Prostate gland (tissue), 2 donors: ENCODE measurements around the gene TMCC1.

ENCODE experiments used
- POLR2A ChIP-seq: fragments of 450-650 bp; IDR thresholded peaks from one replicate; pipeline ENCODE4 v1.6.1; 2016; ENCODE audit warnings: antibody characterized with exemption, mild to moderate bottlenecking
- TF ChIP-seq, protein P1 (sequence below), 4 experiments: fragments of 200-600 bp in 2 of 4; fragments of 450-650 bp in 2 of 4; sonication (generic) in 2 of 4; IDR thresholded peaks; 1 replicate in 3 of 4; 2 replicates in 1 of 4; pipeline ENCODE4 v1.5.1; 2016 to 2019; ENCODE audit warnings: antibody characterized with exemption in 4 of 4, mild to moderate bottlenecking in 2 of 4, moderate library complexity in 2 of 4

DNA sequence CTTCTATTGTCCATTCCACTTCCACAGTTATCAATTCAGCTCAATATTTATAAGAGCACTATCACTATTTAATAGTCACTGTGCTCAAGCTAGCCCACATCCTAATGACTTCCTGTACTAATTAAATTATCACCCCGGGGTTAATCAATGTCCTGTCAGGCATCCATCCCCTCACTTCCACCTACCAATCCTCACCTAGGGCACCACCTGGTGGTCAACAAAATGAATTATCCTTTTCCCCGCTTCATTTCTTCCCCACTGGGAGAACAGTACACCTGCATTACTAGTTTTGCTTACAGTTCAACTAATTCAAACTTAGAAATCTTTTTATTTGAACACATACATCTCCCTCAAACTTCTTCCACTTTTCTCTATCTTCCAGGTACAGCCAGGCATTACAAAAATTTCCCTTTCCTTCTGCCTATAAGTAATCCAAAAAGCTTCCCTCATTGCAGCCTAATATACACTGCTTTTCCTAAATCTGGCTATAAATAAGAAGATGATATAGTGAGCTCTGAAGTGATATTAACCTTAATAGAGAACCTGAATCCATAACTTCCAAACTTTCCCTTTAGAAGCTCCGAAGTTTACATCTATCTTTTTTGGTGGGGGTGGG is 68.5 kb downstream of the TMCC1 start:
- TF ChIP-seq, protein P1, sequence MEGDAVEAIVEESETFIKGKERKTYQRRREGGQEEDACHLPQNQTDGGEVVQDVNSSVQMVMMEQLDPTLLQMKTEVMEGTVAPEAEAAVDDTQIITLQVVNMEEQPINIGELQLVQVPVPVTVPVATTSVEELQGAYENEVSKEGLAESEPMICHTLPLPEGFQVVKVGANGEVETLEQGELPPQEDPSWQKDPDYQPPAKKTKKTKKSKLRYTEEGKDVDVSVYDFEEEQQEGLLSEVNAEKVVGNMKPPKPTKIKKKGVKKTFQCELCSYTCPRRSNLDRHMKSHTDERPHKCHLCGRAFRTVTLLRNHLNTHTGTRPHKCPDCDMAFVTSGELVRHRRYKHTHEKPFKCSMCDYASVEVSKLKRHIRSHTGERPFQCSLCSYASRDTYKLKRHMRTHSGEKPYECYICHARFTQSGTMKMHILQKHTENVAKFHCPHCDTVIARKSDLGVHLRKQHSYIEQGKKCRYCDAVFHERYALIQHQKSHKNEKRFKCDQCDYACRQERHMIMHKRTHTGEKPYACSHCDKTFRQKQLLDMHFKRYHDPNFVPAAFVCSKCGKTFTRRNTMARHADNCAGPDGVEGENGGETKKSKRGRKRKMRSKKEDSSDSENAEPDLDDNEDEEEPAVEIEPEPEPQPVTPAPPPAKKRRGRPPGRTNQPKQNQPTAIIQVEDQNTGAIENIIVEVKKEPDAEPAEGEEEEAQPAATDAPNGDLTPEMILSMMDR (IDR thresholded peaks at IDR 0.05) = peak; percentile 51 to 76 (median 70)
- no peak for TF ChIP-seq POLR2A
